NCI-H526 treated with DMSO at 0.1 percent for 48 hours (cell line): Measurements from ENCODE around the gene IFT81.
"Not testable (repeated sequence)": the region's sequence is repeated elsewhere in the genome, so short reads cannot be mapped to it uniquely, and the experiment has no call there.

Experiments used
- DNase-seq: peaks from one replicate; lab custom pipeline; 2025; lab: John Stamatoyannopoulos, UW

The IFT81 gene

GRCh38 chr12:110107369-110108281 lies 16.5 kb upstream of the IFT81 start:
- DNase-seq: no peak

GRCh38 chr12:110108309-110109036 lies 15.7 kb upstream of the IFT81 start:
- DNase-seq: no peak

- no peak for DNase-seq
These were observed 14.9 kb upstream of the IFT81 start for GRCh38 chr12:110109037-110109836.

- no peak for DNase-seq
These were observed 14.2 kb upstream of the IFT81 start for GRCh38 chr12:110109837-110110535.

GRCh38 chr12:110111476-110112334 lies 12.5 kb upstream of the IFT81 start:
- DNase-seq: no peak

- DNase-seq: no peak
These were observed 11.9 kb upstream of the IFT81 start for GRCh38 chr12:110112335-110112660.

- no peak for DNase-seq
These were observed 9.6 kb upstream of the IFT81 start for GRCh38 chr12:110114528-110114937.

GRCh38 chr12:110115675-110116074 lies 8.5 kb upstream of the IFT81 start:
- no peak for DNase-seq

- DNase-seq: no peak
These were observed 7.5 kb upstream of the IFT81 start for GRCh38 chr12:110116623-110117022.

- not testable (repeated sequence) for DNase-seq
These were observed 6.9 kb upstream of the IFT81 start for GRCh38 chr12:110117210-110117609.

GRCh38 chr12:110117956-110118685 lies 6.0 kb upstream of the IFT81 start:
- DNase-seq: no peak

GRCh38 chr12:110122929-110123328 lies 1.2 kb upstream of the IFT81 start:
- no peak for DNase-seq

- peak; percentile 64 for DNase-seq
These were observed 263 bp upstream of the IFT81 start for GRCh38 chr12:110123919-110124268.

GRCh38 chr12:110126557-110126956 lies 2.4 kb downstream of the IFT81 start:
- DNase-seq: no peak

- no peak for DNase-seq
These were observed 10.7 kb downstream of the IFT81 start for GRCh38 chr12:110134691-110135411.

GRCh38 chr12:110135806-110136205 lies 11.6 kb downstream of the IFT81 start:
- no peak for DNase-seq

GRCh38 chr12:110137786-110138185 lies 13.6 kb downstream of the IFT81 start:
- DNase-seq: no peak

GRCh38 chr12:110141389-110141788 lies 17.2 kb downstream of the IFT81 start:
- no peak for DNase-seq

GRCh38 chr12:110146986-110147385 lies 22.8 kb downstream of the IFT81 start:
- no peak for DNase-seq
